HS-5 (cell line): ENCODE results near the gene SPOCK3.
"Not testable (repeated sequence)": the region's sequence is repeated elsewhere in the genome, so short reads cannot be mapped to it uniquely, and the experiment has no call there.

Source experiments
- DNase-seq: peaks from one replicate; pipeline ENCODE4 v3.0.0-alpha.2; 2012; ENCODE audit warnings: low read depth

Gene SPOCK3

GRCh38 chr4:166823126-166823525, 411.2 kb downstream of the SPOCK3 start:
- DNase-seq: no peak

- no peak for DNase-seq
These were observed 411.9 kb downstream of the SPOCK3 start for GRCh38 chr4:166822386-166822785.

- DNase-seq: peak; percentile 4
These were observed 417.4 kb downstream of the SPOCK3 start for GRCh38 chr4:166816890-166817289.

GRCh38 chr4:166808380-166808779, 425.9 kb downstream of the SPOCK3 start:
- no peak for DNase-seq

- DNase-seq: no peak
These were observed 431.9 kb downstream of the SPOCK3 start for GRCh38 chr4:166802346-166802745.

- no peak for DNase-seq
These were observed 436.2 kb downstream of the SPOCK3 start for GRCh38 chr4:166798126-166798525.

- DNase-seq: no peak
These were observed 456.5 kb downstream of the SPOCK3 start for GRCh38 chr4:166777760-166778159.

GRCh38 chr4:166763018-166763417, 471.3 kb downstream of the SPOCK3 start:
- DNase-seq: no peak

GRCh38 chr4:166741742-166742141, 492.6 kb downstream of the SPOCK3 start:
- no peak for DNase-seq

- DNase-seq: not testable (repeated sequence)
These were observed 495.1 kb downstream of the SPOCK3 start for GRCh38 chr4:166739215-166739614.

- no peak for DNase-seq
These were observed 496.9 kb downstream of the SPOCK3 start for GRCh38 chr4:166737430-166737829.

GRCh38 chr4:166735553-166735952, 498.7 kb downstream of the SPOCK3 start:
- no peak for DNase-seq

GRCh38 chr4:166734797-166735196, 499.5 kb downstream of the SPOCK3 start:
- no peak for DNase-seq

- no peak for DNase-seq
These were observed 500.6 kb downstream of the SPOCK3 start for GRCh38 chr4:166733686-166734085.

- no peak for DNase-seq
These were observed 507.5 kb downstream of the SPOCK3 start for GRCh38 chr4:166726832-166727231.

- no peak for DNase-seq
These were observed 509.9 kb downstream of the SPOCK3 start for GRCh38 chr4:166724369-166724768.

GRCh38 chr4:166723532-166724140, 510.7 kb downstream of the SPOCK3 start:
- DNase-seq: no peak

GRCh38 chr4:166715748-166716713, 518.3 kb downstream of the SPOCK3 start:
- DNase-seq: not testable (repeated sequence)

GRCh38 chr4:166700592-166700991, 533.7 kb downstream of the SPOCK3 start:
- DNase-seq: no peak

- no peak for DNase-seq
These were observed 545.5 kb downstream of the SPOCK3 start for GRCh38 chr4:166688835-166689234.

- no peak for DNase-seq
These were observed 546.5 kb downstream of the SPOCK3 start for GRCh38 chr4:166687828-166688227.
